Panc1 (cell line): ENCODE results near the gene PUDP.

Experiments
- CTCF ChIP-seq: fragments of 450-650 bp; IDR thresholded peaks from 2 replicates; pipeline ENCODE4 v1.5.1; 2017; ENCODE audit warnings: mild to moderate bottlenecking
- POLR2AphosphoS5 ChIP-seq: IDR thresholded peaks from 2 replicates; pipeline ENCODE4 v1.6.1; 2012; ENCODE audit warnings: mild to moderate bottlenecking, low read depth, low read length, moderate library complexity
- REST ChIP-seq, 2 experiments: IDR thresholded peaks; 2 replicates each; pipeline ENCODE4 v1.6.1; 2011 to 2012; ENCODE audit warnings: low read depth in 2 of 2, control low read depth in 1 of 2, low read length in 1 of 2, mild to moderate bottlenecking in 1 of 2, moderate library complexity in 1 of 2; ENCODE audit not compliant: insufficient read depth in 1 of 2

GRCh38 chrX:7154041-7154597 lies 6.2 kb upstream of the PUDP start:
- TF ChIP-seq POLR2AphosphoS5: no peak
- TF ChIP-seq CTCF: no peak
- TF ChIP-seq REST (IDR thresholded peaks at IDR 0.05; ENCODE audit: insufficient read depth in 1 of 2, low read depth in 2 of 2, low read length in 1 of 2): no peak
